Karpas-422 (cell line): ENCODE results near the gene NPAS3. TPM values are rescaled to one million over a fixed set of nuclear protein-coding genes. Genes with fewer than 3 reads are reported as not detected.

Experiments used
- DNase-seq: peaks from one replicate; pipeline ENCODE4 v3.0.0-alpha.2; 2015
- H2AFZ ChIP-seq: fragments of 200-600 bp; sonication (generic); 2 replicates; pipeline ENCODE4 v1.6.1; 2014; ENCODE audit warnings: antibody characterized with exemption, low read length, mixed read lengths
- H3K27ac ChIP-seq: fragments of 200-600 bp; sonication (generic); 2 replicates; pipeline ENCODE4 v1.5.1; 2014; ENCODE audit warnings: mild to moderate bottlenecking, low read length, moderate library complexity
- H3K27me3 ChIP-seq: fragments of 200-600 bp; sonication (generic); 2 replicates; pipeline ENCODE4 v1.6.1; 2014; ENCODE audit warnings: low read length, mixed read lengths
- H3K36me3 ChIP-seq: fragments of 200-600 bp; sonication (generic); 2 replicates; pipeline ENCODE4 v1.6.1; 2014; ENCODE audit warnings: low read length, mixed read lengths; ENCODE audit not compliant: insufficient read depth
- H3K4me1 ChIP-seq: fragments of 200-600 bp; sonication (generic); 2 replicates; pipeline ENCODE4 v1.6.1; 2014; ENCODE audit warnings: mild to moderate bottlenecking, low read length, mixed read lengths
- H3K4me2 ChIP-seq: fragments of 200-600 bp; sonication (generic); 2 replicates; pipeline ENCODE4 v1.6.1; 2014; ENCODE audit warnings: low read length, low read depth, mild to moderate bottlenecking; ENCODE audit not compliant: poor library complexity, severe bottlenecking
- H3K4me3 ChIP-seq: fragments of 200-600 bp; sonication (generic); 2 replicates; pipeline ENCODE4 v1.5.1; 2014; ENCODE audit warnings: mild to moderate bottlenecking, antibody characterized with exemption, low read length, mixed read lengths
- H3K79me2 ChIP-seq: fragments of 200-600 bp; sonication (generic); 2 replicates; pipeline ENCODE4 v1.6.1; 2014; ENCODE audit warnings: mild to moderate bottlenecking, low read length, mixed read lengths
- H3K9ac ChIP-seq: fragments of 200-600 bp; sonication (generic); 2 replicates; pipeline ENCODE4 v1.6.0; 2014; ENCODE audit warnings: low read length
- H3K9me2 ChIP-seq: fragments of 200-600 bp; sonication (generic), shearing (Covaris generic); replicated peaks from 2 replicates; pipeline ENCODE4 v1.6.0; 2014; ENCODE audit warnings: mild to moderate bottlenecking, low read length, moderate library complexity; ENCODE audit not compliant: insufficient read depth
- H3K9me3 ChIP-seq: fragments of 300-700, 200-600 bp; sonication (generic); 2 replicates; pipeline ENCODE4 v1.6.1; 2014; ENCODE audit warnings: low read length, mixed read lengths
- H4K20me1 ChIP-seq: fragments of 200-600 bp; sonication (generic); 2 replicates; pipeline ENCODE4 v1.6.1; 2014; ENCODE audit warnings: mild to moderate bottlenecking, antibody characterized with exemption, low read length, low read depth; ENCODE audit not compliant: insufficient read depth
- total RNA-seq: library from RNA; depleted of rRNA; stranded (reverse); fragments of >200 nt; shearing (Covaris generic); gene quantifications from 2 replicates; pipeline ENCODE4 v1.2.3, GENCODE V29; 2014; ENCODE audit warnings: low replicate concordance

Gene NPAS3
- total RNA-seq, 1 experiment from 2014 or later = 1.6 TPM

- H3K79me2 ChIP-seq = no peaks in the 10 kb centered on the region
- no peaks in the 10 kb centered on the region for H3K27me3 ChIP-seq
- no peak overlapping the region for H3K27ac ChIP-seq
- H3K4me2 ChIP-seq = no peak overlapping the region
- DNase-seq = no peak
- no peaks in the 10 kb centered on the region for H3K9me2 ChIP-seq
- H3K4me3 ChIP-seq = no peak overlapping the region
- no peak overlapping the region for H3K9ac ChIP-seq
- H3K4me1 ChIP-seq = 0 out of 2 replicates have a peak, but pooled peaks cover 3% of the 10 kb centered on the region
- no peaks in the 10 kb centered on the region for H3K9me3 ChIP-seq
- H2AFZ ChIP-seq = no peak overlapping the region
- no peaks in the 10 kb centered on the region for H3K36me3 ChIP-seq
- no peaks in the 10 kb centered on the region for H4K20me1 ChIP-seq
Measured at GRCh38 chr14:33618361-33619105, 679.9 kb downstream of the NPAS3 start.

- DNase-seq = no peak
- H4K20me1 ChIP-seq = no peaks in the 10 kb centered on the region
Measured at GRCh38 chr14:33622496-33622895, 683.8 kb downstream of the NPAS3 start.

GRCh38 chr14:33629792-33630191 is 691.1 kb downstream of the NPAS3 start:
- Histone ChIP-seq H3K27me3 (no peaks in the 10 kb centered on the region), H3K36me3 (no peaks in the 10 kb centered on the region), H2AFZ (no peak overlapping the region), H3K4me2 (no peak overlapping the region), H3K79me2 (no peaks in the 10 kb centered on the region), H4K20me1 (no peaks in the 10 kb centered on the region), H3K4me1 (peaks cover 15% of the 10 kb centered on the region), H3K4me3 (no peak overlapping the region), H3K9me3 (no peaks in the 10 kb centered on the region), H3K27ac (no peak overlapping the region), H3K9ac (no peak overlapping the region), H3K9me2 (no peaks in the 10 kb centered on the region; the same call in 1 of the 2 replicates)
- no peak for DNase-seq

More at GRCh38 chr14:33622496-33622895, 683.8 kb downstream of the NPAS3 start:
- Histone ChIP-seq H3K4me1 (no peaks in the 10 kb centered on the region), H3K9me3 (no peaks in the 10 kb centered on the region), H3K27me3 (no peaks in the 10 kb centered on the region), H3K4me3 (no peak overlapping the region), H3K9me2 (no peaks in the 10 kb centered on the region; the same call in 1 of the 2 replicates), H2AFZ (no peak overlapping the region), H3K79me2 (no peaks in the 10 kb centered on the region), H3K9ac (no peak overlapping the region), H3K27ac (no peak overlapping the region), H3K4me2 (no peak overlapping the region), H3K36me3 (no peaks in the 10 kb centered on the region)

GRCh38 chr14:33631021-33631420 is 692.3 kb downstream of the NPAS3 start:
- no peaks in the 10 kb centered on the region for H3K79me2 ChIP-seq
- H3K4me3 ChIP-seq = no peak overlapping the region
- no peaks in the 10 kb centered on the region for H4K20me1 ChIP-seq
- no peak for DNase-seq
- H3K9me2 ChIP-seq = no peaks in the 10 kb centered on the region; the same call in 1 of the 2 replicates
- no peaks in the 10 kb centered on the region for H3K9me3 ChIP-seq
- no peak overlapping the region for H3K4me2 ChIP-seq
- H3K36me3 ChIP-seq = no peaks in the 10 kb centered on the region
- no peak overlapping the region for H2AFZ ChIP-seq
- no peak overlapping the region for H3K9ac ChIP-seq
- H3K27ac ChIP-seq = no peak overlapping the region
- no peaks in the 10 kb centered on the region for H3K27me3 ChIP-seq
- peaks cover 15% of the 10 kb centered on the region for H3K4me1 ChIP-seq

GRCh38 chr14:33631441-33631840 is 692.8 kb downstream of the NPAS3 start:
- H3K9ac ChIP-seq = no peak overlapping the region
- no peaks in the 10 kb centered on the region for H3K9me3 ChIP-seq
- peaks cover 15% of the 10 kb centered on the region for H3K4me1 ChIP-seq
- DNase-seq = no peak
- H3K9me2 ChIP-seq = no peaks in the 10 kb centered on the region; the same call in 1 of the 2 replicates
- H3K36me3 ChIP-seq = no peaks in the 10 kb centered on the region
- no peaks in the 10 kb centered on the region for H3K27me3 ChIP-seq
- no peak overlapping the region for H3K27ac ChIP-seq
- H3K79me2 ChIP-seq = no peaks in the 10 kb centered on the region
- no peaks in the 10 kb centered on the region for H4K20me1 ChIP-seq
- no peak overlapping the region for H2AFZ ChIP-seq
- H3K4me2 ChIP-seq = no peak overlapping the region
- no peak overlapping the region for H3K4me3 ChIP-seq

GRCh38 chr14:33634631-33635030 is 696.0 kb downstream of the NPAS3 start:
- Histone ChIP-seq H3K36me3 (no peaks in the 10 kb centered on the region), H3K27me3 (no peaks in the 10 kb centered on the region), H2AFZ (0 out of 2 replicates have a peak overlapping the region, but pooled peaks have one; percentile 1), H3K79me2 (no peaks in the 10 kb centered on the region), H4K20me1 (no peaks in the 10 kb centered on the region), H3K9me3 (no peaks in the 10 kb centered on the region), H3K4me1 (peaks cover 19% of the 10 kb centered on the region), H3K4me3 (no peak overlapping the region), H3K4me2 (no peak overlapping the region), H3K9ac (no peak overlapping the region), H3K9me2 (no peaks in the 10 kb centered on the region), H3K27ac (no peak overlapping the region)
- no peak for DNase-seq

GRCh38 chr14:33636716-33637115 is 698.0 kb downstream of the NPAS3 start:
- Histone ChIP-seq H3K9me2 (no peaks in the 10 kb centered on the region), H3K4me1 (peaks cover 10% of the 10 kb centered on the region), H3K27ac (no peak overlapping the region), H2AFZ (no peak overlapping the region), H3K9me3 (no peaks in the 10 kb centered on the region), H3K36me3 (no peaks in the 10 kb centered on the region), H3K9ac (no peak overlapping the region), H3K27me3 (no peaks in the 10 kb centered on the region), H3K4me3 (no peak overlapping the region), H3K4me2 (no peak overlapping the region), H4K20me1 (no peaks in the 10 kb centered on the region), H3K79me2 (no peaks in the 10 kb centered on the region)
- DNase-seq = no peak

- H2AFZ ChIP-seq = peak overlapping the region; percentile 12; the same call in 1 of the 2 replicates
- H3K9me2 ChIP-seq = no peaks in the 10 kb centered on the region
- H3K4me3 ChIP-seq = no peak overlapping the region
- no peaks in the 10 kb centered on the region for H3K79me2 ChIP-seq
- no peak overlapping the region for H3K4me2 ChIP-seq
- H3K4me1 ChIP-seq = peaks cover 22% of the 10 kb centered on the region
- H4K20me1 ChIP-seq = no peaks in the 10 kb centered on the region
- H3K9me3 ChIP-seq = no peaks in the 10 kb centered on the region
- H3K27me3 ChIP-seq = no peaks in the 10 kb centered on the region
- H3K36me3 ChIP-seq = no peaks in the 10 kb centered on the region
- no peak overlapping the region for H3K9ac ChIP-seq
- DNase-seq = no peak
- no peak overlapping the region for H3K27ac ChIP-seq
Measured at GRCh38 chr14:33642080-33642479, 703.4 kb downstream of the NPAS3 start.
